ENCODE measurements around the gene PAPPA. TPM values are rescaled to one million over a fixed set of nuclear protein-coding genes. Genes with fewer than 3 reads are reported as not detected.

PAPPA gene
- total RNA-seq, 1 experiment from 2014 or later: 0.17 TPM

GRCh38 chr9:116383936-116384335, 230.3 kb downstream of the PAPPA start:
- no peak for TF ChIP-seq CTCF (conservative IDR thresholded peaks at IDR 0.05)
- no peaks in the 10 kb centered on the region for H3K4me1 ChIP-seq (ENCODE audit: insufficient read depth, low read length)
- WGBS (ENCODE audit: extremely low coverage, insufficient read length, low lambda C conversion rate): no CpG with 5 or more reads among the region's 4 CpGs
- H3K23me2 ChIP-seq (ENCODE audit: insufficient read length, low read depth, low read length, poor library complexity, severe bottlenecking): no peaks in the 10 kb centered on the region
- H3K4me1 Mint-ChIP-seq: no peaks in the 10 kb centered on the region
- H3K9ac ChIP-seq (ENCODE audit: extremely low read depth, insufficient read length, low read length): no peak overlapping the region
- no peak overlapping the region for H2BK12ac ChIP-seq (ENCODE audit: insufficient read length, low read depth, low read length)
- H3K18ac ChIP-seq (ENCODE audit: insufficient read length, low read depth, low read length): no peak overlapping the region
- H3K79me2 ChIP-seq (ENCODE audit: insufficient read depth, low read length): no peaks in the 10 kb centered on the region
- no peak overlapping the region for H3K23ac ChIP-seq (ENCODE audit: insufficient read length, low read depth, low read length)
- H3K14ac ChIP-seq (ENCODE audit: insufficient read depth, low read length): no peak overlapping the region
- H3K27me3 ChIP-seq (ENCODE audit: insufficient read depth, low read length): no peaks in the 10 kb centered on the region
- H2AK5ac ChIP-seq (ENCODE audit: insufficient read length, low read length): no peak overlapping the region
- H3T11ph ChIP-seq (ENCODE audit: low read length): no peak overlapping the region
- H3K27me3 Mint-ChIP-seq (ENCODE audit: low read depth): no peaks in the 10 kb centered on the region
- no peak overlapping the region for H2BK5ac ChIP-seq (ENCODE audit: insufficient read length, low read length)
- H3K36me3 Mint-ChIP-seq (ENCODE audit: insufficient read depth in 1 of 3, low read depth in 3 of 3): no peaks in the 10 kb centered on the region
- no peak overlapping the region for H4K91ac ChIP-seq (ENCODE audit: insufficient read length, low read depth, low read length)
- H2AFZ ChIP-seq (ENCODE audit: low read length): no peak overlapping the region
- H3K4ac ChIP-seq (ENCODE audit: low read depth, low read length): no peak overlapping the region
- H3K9me3 ChIP-seq (ENCODE audit: control insufficient read depth, low read depth, low read length): no peaks in the 10 kb centered on the region
- no peaks in the 10 kb centered on the region for H3K79me1 ChIP-seq (ENCODE audit: insufficient read depth, low read depth, low read length, poor library complexity, severe bottlenecking)
- no peak overlapping the region for H3K4me3 Mint-ChIP-seq
- no peak overlapping the region for H4K8ac ChIP-seq (replicated peaks; ENCODE audit: insufficient read length, low read depth, low read length)
- no peak overlapping the region for H3K27ac ChIP-seq (ENCODE audit: insufficient read length, low read depth, low read length)
- no peak overlapping the region for H3K4me2 ChIP-seq (ENCODE audit: insufficient read depth, insufficient read length, low read length)
- no peak overlapping the region for H3K27ac Mint-ChIP-seq
- no peak overlapping the region for H2BK15ac ChIP-seq (ENCODE audit: low read depth, low read length)
- no peak overlapping the region for H2BK120ac ChIP-seq (ENCODE audit: low read depth, low read length, poor library complexity, severe bottlenecking)
- no peak overlapping the region for H3K56ac ChIP-seq (ENCODE audit: insufficient read length, low read depth, low read length)
- no peaks in the 10 kb centered on the region for H4K20me1 ChIP-seq (ENCODE audit: control insufficient read depth, insufficient read depth, insufficient read length)
- no peak for DNase-seq
- H4K5ac ChIP-seq (ENCODE audit: insufficient read length, low read depth, low read length): no peak overlapping the region
- H2BK20ac ChIP-seq (ENCODE audit: low read depth, low read length, poor library complexity, severe bottlenecking): no peak overlapping the region
- no peaks in the 10 kb centered on the region for H3K9me3 Mint-ChIP-seq

Measured in H9 (cell line).